Type B pancreatic cell (in vitro differentiated cells): ENCODE data around the gene CCDC116. TPM values are rescaled to one million over a fixed set of nuclear protein-coding genes. Genes with fewer than 3 reads are reported as not detected.
A peak's percentile ranks its signal among the peaks of the same experiment; 100 is the strongest.

Experiments used
- DNase-seq: peaks from one replicate; pipeline ENCODE4 v3.0.0; 2021; ENCODE audit warnings: mixed read lengths; ENCODE audit not compliant: unreplicated experiment; ENCODE audit errors: extremely low spot score
- H3K27ac Mint-ChIP-seq: 2 replicates; pipeline ENCODE4 v1.8.0; 2021; ENCODE audit warnings: mild to moderate bottlenecking, mixed read lengths
- H3K27me3 Mint-ChIP-seq: 2 replicates; pipeline ENCODE4 v1.8.0; 2021; ENCODE audit warnings: mixed read lengths
- H3K36me3 Mint-ChIP-seq: 2 replicates; pipeline ENCODE4 v1.8.0; 2021; ENCODE audit warnings: mixed read lengths
- H3K4me1 Mint-ChIP-seq: one replicate; pipeline ENCODE4 v1.8.0; 2021; ENCODE audit warnings: mixed read lengths; ENCODE audit not compliant: unreplicated experiment
- H3K4me3 Mint-ChIP-seq: 2 replicates; pipeline ENCODE4 v1.8.0; 2021; ENCODE audit warnings: mild to moderate bottlenecking, mixed read lengths
- H3K9me3 Mint-ChIP-seq: 2 replicates; pipeline ENCODE4 v1.8.0; 2021; ENCODE audit warnings: mixed read lengths
- total RNA-seq: library from RNA; stranded (reverse); gene quantifications from 2 replicates; pipeline ENCODE4 v1.2.1, GENCODE V29; 2021; ENCODE audit warnings: low replicate concordance
- TF ChIP-seq, protein P1 (sequence below): fragments of 200-600 bp; sonication (generic); conservative IDR thresholded peaks from 2 replicates; pipeline ENCODE4 v1.5.0; 2021; ENCODE audit warnings: antibody characterized with exemption, mild to moderate bottlenecking

CCDC116 gene
- total RNA-seq, 1 donor from 2014 or later, result 0.87 TPM

DNA sequence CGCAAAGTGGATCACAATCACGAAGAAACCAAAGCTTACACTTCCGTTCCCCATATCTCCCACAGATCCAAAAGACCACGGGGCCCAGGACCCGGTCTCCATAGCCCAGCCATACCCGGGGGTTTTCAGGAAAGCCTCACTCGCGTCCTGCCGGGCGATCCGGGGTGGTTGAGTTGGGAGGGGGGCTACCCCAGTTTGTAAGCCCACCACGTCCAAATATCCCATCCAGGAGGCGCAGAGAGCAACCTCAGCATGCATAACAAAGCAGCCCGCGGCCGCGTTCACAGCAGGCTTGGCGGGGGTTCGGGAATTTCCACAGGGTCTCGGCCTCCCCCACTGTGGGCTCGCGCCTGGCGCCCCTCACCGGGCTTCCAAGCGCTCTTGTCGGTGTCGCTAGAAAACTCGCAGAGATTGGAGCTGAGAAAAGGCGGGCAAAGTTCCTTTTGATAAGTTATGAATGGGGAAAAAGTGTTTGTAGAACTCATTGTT, 19.0 kb downstream of the CCDC116 start:
- Mint-ChIP-seq H3K27me3 (no peaks in the 10 kb centered on the region), H3K27ac (peak overlapping the region; percentile 92), H3K9me3 (no peaks in the 10 kb centered on the region), H3K4me3 (peak overlapping the region; percentile 94), H3K4me1 (peaks cover 29% of the 10 kb centered on the region), H3K36me3 (peaks cover 4% of the 10 kb centered on the region)
- TF ChIP-seq, protein P1, sequence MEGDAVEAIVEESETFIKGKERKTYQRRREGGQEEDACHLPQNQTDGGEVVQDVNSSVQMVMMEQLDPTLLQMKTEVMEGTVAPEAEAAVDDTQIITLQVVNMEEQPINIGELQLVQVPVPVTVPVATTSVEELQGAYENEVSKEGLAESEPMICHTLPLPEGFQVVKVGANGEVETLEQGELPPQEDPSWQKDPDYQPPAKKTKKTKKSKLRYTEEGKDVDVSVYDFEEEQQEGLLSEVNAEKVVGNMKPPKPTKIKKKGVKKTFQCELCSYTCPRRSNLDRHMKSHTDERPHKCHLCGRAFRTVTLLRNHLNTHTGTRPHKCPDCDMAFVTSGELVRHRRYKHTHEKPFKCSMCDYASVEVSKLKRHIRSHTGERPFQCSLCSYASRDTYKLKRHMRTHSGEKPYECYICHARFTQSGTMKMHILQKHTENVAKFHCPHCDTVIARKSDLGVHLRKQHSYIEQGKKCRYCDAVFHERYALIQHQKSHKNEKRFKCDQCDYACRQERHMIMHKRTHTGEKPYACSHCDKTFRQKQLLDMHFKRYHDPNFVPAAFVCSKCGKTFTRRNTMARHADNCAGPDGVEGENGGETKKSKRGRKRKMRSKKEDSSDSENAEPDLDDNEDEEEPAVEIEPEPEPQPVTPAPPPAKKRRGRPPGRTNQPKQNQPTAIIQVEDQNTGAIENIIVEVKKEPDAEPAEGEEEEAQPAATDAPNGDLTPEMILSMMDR, result no peak
- DNase-seq, result no peak

DNA sequence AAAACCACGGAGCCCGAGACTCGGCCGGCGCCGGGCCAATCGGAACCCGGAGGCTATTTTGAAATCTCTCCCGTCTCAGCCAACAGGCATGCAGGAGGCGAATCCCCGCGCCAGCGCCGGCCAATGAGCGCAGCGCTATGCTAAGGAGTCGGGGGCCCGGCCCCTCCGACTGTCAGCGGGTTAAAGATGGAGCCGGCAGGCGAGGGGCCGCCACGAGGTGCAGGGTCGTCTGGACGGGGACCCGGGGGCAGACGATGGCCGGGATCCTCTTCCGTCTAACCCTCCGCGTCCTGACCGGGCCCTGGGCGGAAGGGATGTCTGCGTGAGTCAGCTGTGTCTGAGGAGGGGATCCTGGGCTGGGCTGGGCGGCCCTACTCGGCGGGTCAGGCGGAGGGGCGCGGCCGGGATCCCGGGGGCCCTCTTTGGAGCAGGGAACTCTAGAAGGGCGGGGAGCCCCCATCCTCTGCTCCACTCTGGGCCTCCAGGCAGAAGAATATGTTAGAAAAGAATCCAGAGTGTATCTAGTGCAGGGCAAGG, 19.5 kb downstream of the CCDC116 start:
- peak; percentile 93 for DNase-seq
- Mint-ChIP-seq H3K4me3 (peak overlapping the region; percentile 94), H3K4me1 (peaks cover 30% of the 10 kb centered on the region), H3K27me3 (no peaks in the 10 kb centered on the region), H3K27ac (peak overlapping the region; percentile 92), H3K36me3 (no peaks in the 10 kb centered on the region), H3K9me3 (no peaks in the 10 kb centered on the region)
- TF ChIP-seq, protein P1, result no peak

DNA sequence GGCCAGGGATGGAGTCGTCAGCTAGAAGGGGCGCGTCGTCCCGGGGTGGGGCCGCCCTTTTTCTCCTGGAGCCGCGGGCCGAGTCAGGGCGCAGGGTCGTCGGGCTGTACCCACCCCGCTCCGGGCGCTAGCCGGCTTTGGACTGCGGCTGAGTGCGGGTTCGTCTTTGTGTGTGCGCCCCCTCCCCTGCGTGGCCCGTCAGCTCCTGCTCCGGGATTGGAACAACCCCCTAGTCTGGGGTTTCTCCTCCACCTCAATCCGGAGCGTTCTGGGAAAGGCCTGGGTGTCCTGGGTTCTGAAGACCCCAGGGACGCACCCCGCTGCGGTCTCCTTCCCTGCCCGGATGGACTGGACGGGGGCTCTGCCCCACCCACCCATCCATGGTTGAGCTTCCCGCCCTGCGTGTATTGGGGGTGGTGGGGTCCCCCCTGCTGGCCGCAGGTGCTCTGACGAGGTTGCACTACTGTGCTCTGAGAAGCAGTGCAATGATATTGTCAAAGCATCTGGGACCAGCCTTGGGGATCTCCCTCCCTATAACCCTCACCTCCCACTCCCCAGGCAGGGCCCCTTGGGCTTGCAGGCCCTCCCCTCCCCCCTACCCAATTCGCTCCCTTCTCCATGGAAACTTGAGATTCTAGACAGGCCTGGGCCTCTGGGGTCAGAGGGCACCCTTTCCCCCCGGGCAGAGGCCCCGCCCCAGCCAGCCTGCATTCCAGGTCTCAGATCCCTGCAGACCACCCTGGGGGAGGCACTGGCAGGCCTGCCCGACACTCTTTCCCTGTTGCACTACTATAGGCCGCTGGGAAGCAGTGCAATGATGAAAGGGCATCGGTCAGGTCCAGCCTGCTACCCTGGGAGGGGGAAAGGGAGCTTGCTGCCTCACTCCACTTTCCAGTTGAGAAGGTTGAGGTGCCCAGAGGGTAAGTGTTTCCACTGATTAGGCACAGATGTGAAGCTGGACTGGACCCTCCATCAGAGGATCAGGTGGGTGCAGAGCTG, 20.3 kb downstream of the CCDC116 start:
- Mint-ChIP-seq H3K27ac (peak overlapping the region; percentile 92), H3K27me3 (no peaks in the 10 kb centered on the region), H3K4me3 (peak overlapping the region; percentile 94), H3K9me3 (no peaks in the 10 kb centered on the region), H3K4me1 (peaks cover 30% of the 10 kb centered on the region), H3K36me3 (no peaks in the 10 kb centered on the region)
- DNase-seq, result no peak
- TF ChIP-seq, protein P1, result peak; percentile 13

DNA sequence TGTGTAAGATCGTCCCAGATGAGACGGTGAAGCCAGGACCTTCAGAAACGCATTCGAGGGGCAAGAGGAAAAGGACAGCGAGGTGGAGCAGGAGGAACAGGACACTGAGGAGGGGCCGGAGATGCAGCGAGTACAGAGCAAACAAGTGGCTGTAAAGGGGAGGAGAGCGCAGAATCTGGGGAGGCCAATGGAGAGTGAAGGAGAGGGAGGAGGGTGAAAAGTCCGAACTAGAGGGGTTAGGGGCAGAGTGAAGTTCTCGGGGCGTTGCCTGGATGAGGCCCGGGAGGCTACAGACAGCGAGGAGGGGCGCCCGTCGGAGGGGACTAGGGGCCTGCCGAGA, 24.4 kb downstream of the CCDC116 start:
- Mint-ChIP-seq H3K36me3 (no peaks in the 10 kb centered on the region), H3K4me1 (peaks cover 16% of the 10 kb centered on the region), H3K9me3 (no peaks in the 10 kb centered on the region), H3K27me3 (no peaks in the 10 kb centered on the region), H3K4me3 (peak overlapping the region; percentile 87), H3K27ac (peak overlapping the region; percentile 99)
- TF ChIP-seq, protein P1, result no peak
- DNase-seq, result no peak

DNA sequence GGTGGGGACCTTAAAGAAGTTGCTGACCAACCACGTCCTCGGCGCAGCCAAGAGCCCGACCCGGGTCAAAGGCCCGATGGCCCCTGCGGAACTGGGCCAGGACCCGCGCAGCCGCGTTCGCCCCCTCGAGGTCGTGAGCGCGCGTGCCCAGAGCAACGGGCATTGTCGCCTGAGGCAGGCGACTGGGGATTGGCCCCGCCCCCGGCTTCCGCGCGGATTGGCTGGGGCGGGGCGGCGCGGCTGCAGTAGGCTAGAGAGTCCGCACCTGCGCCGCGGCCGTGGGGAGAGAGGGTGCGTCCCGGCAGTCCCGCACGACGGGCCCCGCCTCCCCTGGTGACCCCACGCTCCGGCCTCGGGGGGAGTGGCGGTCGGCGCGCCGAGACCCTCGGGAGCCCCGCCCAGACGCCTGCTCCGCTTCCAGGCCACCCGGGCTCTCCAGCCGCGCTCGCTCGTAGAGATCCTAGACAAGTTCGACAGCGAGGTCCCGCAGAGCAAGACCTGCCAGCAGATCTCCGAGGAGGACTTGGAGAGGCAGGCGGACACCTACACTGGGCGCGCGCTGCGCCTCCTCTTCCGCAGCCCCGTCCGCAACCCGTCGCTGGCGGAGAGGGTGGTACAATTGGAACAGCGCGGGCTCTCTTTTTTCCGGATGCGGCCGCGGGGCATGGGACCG, 24.9 kb downstream of the CCDC116 start:
- H3K9me3 Mint-ChIP-seq, result no peaks in the 10 kb centered on the region
- H3K27ac Mint-ChIP-seq, result peak overlapping the region; percentile 99
- no peaks in the 10 kb centered on the region for H3K36me3 Mint-ChIP-seq
- H3K4me1 Mint-ChIP-seq, result peaks cover 16% of the 10 kb centered on the region
- no peaks in the 10 kb centered on the region for H3K27me3 Mint-ChIP-seq
- peak; percentile 85 for DNase-seq
- H3K4me3 Mint-ChIP-seq, result peak overlapping the region; percentile 90
- TF ChIP-seq, protein P1, result peak; percentile 53
